Measurements from ENCODE around the gene FIBP. TPM values are rescaled to one million over a fixed set of nuclear protein-coding genes. Genes with fewer than 3 reads are reported as not detected.
A peak's percentile ranks its signal among the peaks of the same experiment; 100 is the strongest.

The FIBP gene
- total RNA-seq (ENCODE audit: unreplicated experiment), result 115 TPM
- long read RNA-seq, transcript FIBP-201 (10 exons, 1,261 nt), result minor isoform, 19 of 149 reads
- long read RNA-seq, transcript FIBP-202 (10 exons, 1,248 nt), result major isoform, 96 of 149 reads
- long read RNA-seq, partial matches to known transcripts, result 19 of 149 reads
- long read RNA-seq, other reads (novel, unspliced or antisense), result 8 of 149 reads

DNA sequence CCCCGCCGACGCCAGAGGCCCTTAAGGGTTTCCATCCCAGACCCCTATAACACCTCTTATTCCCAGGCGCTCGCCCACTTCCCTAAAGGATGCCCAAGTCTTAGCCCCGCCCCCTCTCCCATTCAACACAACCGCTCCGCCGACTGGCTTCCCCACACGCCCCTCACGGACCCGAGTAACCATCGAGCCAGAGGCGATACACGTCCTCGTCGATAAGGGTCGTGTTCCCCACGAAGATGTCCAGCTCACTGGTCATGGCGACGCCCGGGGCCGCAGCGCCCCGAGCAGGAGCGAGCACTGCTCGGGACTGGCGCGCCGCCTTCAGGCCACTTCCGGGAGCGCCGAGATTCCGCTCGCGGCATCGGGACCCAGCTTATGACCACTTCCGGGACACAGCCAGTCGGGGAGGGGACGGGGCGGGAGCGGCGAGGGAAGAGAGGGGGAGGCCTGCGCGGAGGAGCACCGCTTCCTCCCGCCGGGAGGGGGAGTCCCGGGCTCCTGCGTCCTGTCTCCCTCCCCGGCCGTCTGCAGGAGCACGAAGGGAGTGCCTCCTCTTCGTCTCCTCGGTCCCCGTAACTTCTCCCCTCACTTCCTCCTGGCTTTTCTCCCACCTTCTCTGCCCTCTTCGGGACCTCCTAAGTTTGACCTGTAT lies at the start of gene FIBP:
FIBP (minus strand) TSS at position 309 of the 652 bp plus-strand sequence; CDS start at position 256, 53 bp downstream.
- Mint-ChIP-seq H3K4me1 (ENCODE audit: low read depth, unreplicated experiment) (peaks cover 34% of the 10 kb centered on the region), H3K36me3 (ENCODE audit: unreplicated experiment) (no peaks in the 10 kb centered on the region)

DNA sequence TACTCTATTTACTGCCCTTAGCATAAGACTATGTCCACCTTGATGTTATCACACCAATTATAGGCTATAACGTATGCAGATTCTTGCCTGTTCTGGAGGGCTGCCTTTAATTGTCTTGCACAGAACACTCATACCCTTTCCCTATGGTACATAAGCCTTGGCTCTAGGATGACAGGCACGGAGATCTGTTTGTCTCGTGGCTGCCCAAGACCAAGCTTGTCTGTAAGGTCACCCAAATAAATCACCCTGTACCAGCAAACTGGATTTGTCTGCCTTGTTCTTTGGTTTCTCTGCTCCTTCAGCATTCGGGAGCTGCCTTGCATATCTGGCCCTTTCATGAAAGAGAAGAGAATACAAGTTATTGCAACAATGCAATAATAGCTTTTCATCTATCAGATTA lies 49.5 kb upstream of the FIBP start:
- Mint-ChIP-seq H3K27me3 (ENCODE audit: unreplicated experiment) (peaks cover 3% of the 10 kb centered on the region), H3K4me3 (ENCODE audit: unreplicated experiment) (no peak overlapping the region), H3K9me3 (ENCODE audit: unreplicated experiment) (peaks cover 5% of the 10 kb centered on the region), H3K4me1 (ENCODE audit: low read depth, unreplicated experiment) (peaks cover 2% of the 10 kb centered on the region), H3K27ac (ENCODE audit: unreplicated experiment) (no peak overlapping the region), H3K36me3 (ENCODE audit: unreplicated experiment) (no peaks in the 10 kb centered on the region)
- no peak for DNase-seq
- TF ChIP-seq, protein P1, sequence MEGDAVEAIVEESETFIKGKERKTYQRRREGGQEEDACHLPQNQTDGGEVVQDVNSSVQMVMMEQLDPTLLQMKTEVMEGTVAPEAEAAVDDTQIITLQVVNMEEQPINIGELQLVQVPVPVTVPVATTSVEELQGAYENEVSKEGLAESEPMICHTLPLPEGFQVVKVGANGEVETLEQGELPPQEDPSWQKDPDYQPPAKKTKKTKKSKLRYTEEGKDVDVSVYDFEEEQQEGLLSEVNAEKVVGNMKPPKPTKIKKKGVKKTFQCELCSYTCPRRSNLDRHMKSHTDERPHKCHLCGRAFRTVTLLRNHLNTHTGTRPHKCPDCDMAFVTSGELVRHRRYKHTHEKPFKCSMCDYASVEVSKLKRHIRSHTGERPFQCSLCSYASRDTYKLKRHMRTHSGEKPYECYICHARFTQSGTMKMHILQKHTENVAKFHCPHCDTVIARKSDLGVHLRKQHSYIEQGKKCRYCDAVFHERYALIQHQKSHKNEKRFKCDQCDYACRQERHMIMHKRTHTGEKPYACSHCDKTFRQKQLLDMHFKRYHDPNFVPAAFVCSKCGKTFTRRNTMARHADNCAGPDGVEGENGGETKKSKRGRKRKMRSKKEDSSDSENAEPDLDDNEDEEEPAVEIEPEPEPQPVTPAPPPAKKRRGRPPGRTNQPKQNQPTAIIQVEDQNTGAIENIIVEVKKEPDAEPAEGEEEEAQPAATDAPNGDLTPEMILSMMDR (IDR thresholded peaks at IDR 0.05; ENCODE audit: partially characterized antibody, unreplicated experiment), result no peak

More for the DNA sequence above, at the start of gene FIBP:
- DNase-seq, result peak; percentile 99
- peak within 1 kb of the TSS; percentile 98 for H3K27ac Mint-ChIP-seq (ENCODE audit: unreplicated experiment)
- H3K27me3 Mint-ChIP-seq (ENCODE audit: unreplicated experiment), result peaks cover 18% of the 10 kb centered on the region
- H3K9me3 Mint-ChIP-seq (ENCODE audit: unreplicated experiment), result peaks cover 27% of the 10 kb centered on the region
- peak within 1 kb of the TSS; percentile 97 for H3K4me3 Mint-ChIP-seq (ENCODE audit: unreplicated experiment)
- TF ChIP-seq, protein P1 (IDR thresholded peaks at IDR 0.05; ENCODE audit: partially characterized antibody, unreplicated experiment), result peak; percentile 92

DNA sequence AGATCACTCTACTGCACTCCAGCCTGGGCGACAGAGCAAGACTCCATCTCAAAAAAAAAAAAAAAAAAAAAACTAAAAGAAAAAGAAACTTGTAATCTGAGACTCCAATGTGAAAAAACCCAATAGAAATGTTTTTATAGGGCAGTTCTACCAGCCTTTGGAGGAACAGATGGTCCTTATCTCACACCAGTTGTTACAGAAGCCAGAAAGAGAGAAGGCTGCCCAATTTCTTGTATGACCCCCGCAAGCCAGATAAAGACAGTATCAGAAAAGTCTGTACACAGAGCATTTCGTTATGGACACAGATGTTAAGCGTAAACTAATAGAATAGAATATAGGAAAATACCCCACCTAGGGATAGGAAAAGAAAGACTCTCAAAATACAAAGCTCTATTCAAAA lies 45.7 kb upstream of the FIBP start:
- Mint-ChIP-seq H3K4me3 (ENCODE audit: unreplicated experiment) (no peak overlapping the region), H3K27me3 (ENCODE audit: unreplicated experiment) (no peaks in the 10 kb centered on the region), H3K36me3 (ENCODE audit: unreplicated experiment) (no peaks in the 10 kb centered on the region), H3K4me1 (ENCODE audit: low read depth, unreplicated experiment) (peaks cover 2% of the 10 kb centered on the region), H3K9me3 (ENCODE audit: unreplicated experiment) (no peaks in the 10 kb centered on the region), H3K27ac (ENCODE audit: unreplicated experiment) (no peak overlapping the region)
- no peak for DNase-seq
- TF ChIP-seq, protein P1 (IDR thresholded peaks at IDR 0.05; ENCODE audit: partially characterized antibody, unreplicated experiment), result no peak

DNA sequence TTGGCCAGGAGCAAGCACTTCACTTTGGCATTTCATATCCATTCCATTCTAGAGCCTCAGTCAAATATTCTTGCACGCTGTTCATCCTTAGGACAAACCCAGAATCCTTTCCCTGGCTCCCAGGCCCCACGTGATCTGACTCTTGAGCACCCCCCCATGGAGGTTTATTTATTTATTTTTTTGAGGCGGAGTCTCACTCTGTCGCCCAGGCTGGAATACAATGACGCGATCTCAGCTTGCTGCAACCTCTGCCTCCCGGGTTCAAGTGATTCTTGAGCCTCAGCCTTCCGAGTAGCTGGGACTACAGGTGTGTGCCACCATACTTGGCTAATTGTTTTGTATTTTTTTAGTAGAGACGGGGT lies 44.3 kb upstream of the FIBP start:
- peaks cover 2% of the 10 kb centered on the region for H3K4me1 Mint-ChIP-seq (ENCODE audit: low read depth, unreplicated experiment)
- DNase-seq, result no peak
- no peaks in the 10 kb centered on the region for H3K9me3 Mint-ChIP-seq (ENCODE audit: unreplicated experiment)
- no peak overlapping the region for H3K27ac Mint-ChIP-seq (ENCODE audit: unreplicated experiment)
- no peaks in the 10 kb centered on the region for H3K36me3 Mint-ChIP-seq (ENCODE audit: unreplicated experiment)
- no peak overlapping the region for H3K4me3 Mint-ChIP-seq (ENCODE audit: unreplicated experiment)
- no peaks in the 10 kb centered on the region for H3K27me3 Mint-ChIP-seq (ENCODE audit: unreplicated experiment)
- TF ChIP-seq, protein P1 (IDR thresholded peaks at IDR 0.05; ENCODE audit: partially characterized antibody, unreplicated experiment), result peak; percentile 38

All from glutamatergic neuron (in vitro differentiated cells).